GM21515 (cell line): ENCODE results near the gene FGF12.

Experiments used
- ATAC-seq: cut with Tn5 transposase; IDR thresholded peaks from one replicate; pipeline ENCODE4 v1.9.1; 2021; ENCODE audit not compliant: unreplicated experiment

The FGF12 gene

GRCh38 chr3:192212335-192212734, 515.0 kb downstream of the FGF12 start:
- ATAC-seq: no peak

GRCh38 chr3:192207651-192208050, 519.7 kb downstream of the FGF12 start:
- ATAC-seq: no peak

- no peak for ATAC-seq
Observed at GRCh38 chr3:192207239-192207638, 520.1 kb downstream of the FGF12 start.

- ATAC-seq: no peak
Observed at GRCh38 chr3:192194085-192194484, 533.3 kb downstream of the FGF12 start.

GRCh38 chr3:192188218-192188835, 539.0 kb downstream of the FGF12 start:
- ATAC-seq: peak; percentile 96

- no peak for ATAC-seq
Observed at GRCh38 chr3:192187485-192188051, 539.8 kb downstream of the FGF12 start.

- ATAC-seq: no peak
Observed at GRCh38 chr3:192186498-192186897, 540.8 kb downstream of the FGF12 start.

- ATAC-seq: no peak
Observed at GRCh38 chr3:192186045-192186444, 541.3 kb downstream of the FGF12 start.

- no peak for ATAC-seq
Observed at GRCh38 chr3:192183109-192183508, 544.2 kb downstream of the FGF12 start.

- ATAC-seq: no peak
Observed at GRCh38 chr3:192181151-192181550, 546.2 kb downstream of the FGF12 start.

GRCh38 chr3:192177383-192177782, 550.0 kb downstream of the FGF12 start:
- no peak for ATAC-seq

- ATAC-seq: no peak
Observed at GRCh38 chr3:192174283-192174682, 553.1 kb downstream of the FGF12 start.

GRCh38 chr3:192171213-192171612, 556.1 kb downstream of the FGF12 start:
- ATAC-seq: no peak

- no peak for ATAC-seq
Observed at GRCh38 chr3:192170659-192171058, 556.7 kb downstream of the FGF12 start.

GRCh38 chr3:192170031-192170430, 557.3 kb downstream of the FGF12 start:
- ATAC-seq: no peak

- ATAC-seq: no peak
Observed at GRCh38 chr3:192169332-192169915, 557.9 kb downstream of the FGF12 start.

- no peak for ATAC-seq
Observed at GRCh38 chr3:192168202-192168601, 559.1 kb downstream of the FGF12 start.

GRCh38 chr3:192165552-192165951, 561.8 kb downstream of the FGF12 start:
- ATAC-seq: no peak

GRCh38 chr3:192161661-192162060, 565.7 kb downstream of the FGF12 start:
- no peak for ATAC-seq

GRCh38 chr3:192156382-192156781, 571.0 kb downstream of the FGF12 start:
- ATAC-seq: no peak

GRCh38 chr3:192155194-192155593, 572.1 kb downstream of the FGF12 start:
- no peak for ATAC-seq

- ATAC-seq: no peak
Observed at GRCh38 chr3:192133271-192133670, 594.1 kb downstream of the FGF12 start.
